HepG2 (cell line): Measurements from ENCODE around the gene FAM110D. TPM values are rescaled to one million over a fixed set of nuclear protein-coding genes. Genes with fewer than 3 reads are reported as not detected.

Experiments used
- ATAC-seq: fragments of 200-7000 bp; cut with Tn5 transposase; 3 replicates; pipeline ENCODE4 v1.9.1; 2020; ENCODE audit warnings: mild to moderate bottlenecking, moderate library complexity
- BruUV-seq: library from RNA; stranded (reverse); fragments of 400-500 nt; replicated peaks from 2 replicates; lab custom pipeline; 2021; lab: Mats Ljungman, UMichigan
- CTCF ChIA-PET: fragments of 300-600 bp; formaldehyde crosslinking; extraction: SDS; loops from one replicate; lab custom pipeline; 2021; ENCODE audit warnings: low total read pairs, inconsistent platforms, low intra/inter-chr PET ratio; lab: Yijun Ruan, JAX
- POLR2A ChIA-PET: fragments of 350-600 bp; sonication (Branson Sonifier 250); formaldehyde crosslinking; loops from one replicate; lab custom pipeline; 2020; ENCODE audit warnings: antibody characterized with exemption, inconsistent platforms; lab: Yijun Ruan, JAX
- DNase-seq: peaks from one replicate; pipeline ENCODE4 v3.0.0-alpha.2; 2015; ENCODE audit warnings: low spot score
- FAIRE-seq: peaks from 3 replicates; lab custom pipeline; 2011; peaks lifted over from hg19 to GRCh38; lab: Jason Lieb, UNC
- H2AFZ ChIP-seq: one replicate; pipeline ENCODE4 v1.6.1; 2011; ENCODE audit warnings: low read length, inconsistent platforms
- H3K27ac ChIP-seq: fragments of 300-600 bp; 3 replicates; pipeline ENCODE4 v1.8.0; 2011; ENCODE audit warnings: mixed run types, mild to moderate bottlenecking, mixed read lengths, low read length, inconsistent platforms; ENCODE audit not compliant: insufficient read depth; ENCODE audit errors: extremely low read length
- H3K27me3 ChIP-seq, 2 experiments: fragments of 200-600 bp in 1 of 2; 2 replicates in 1 of 2; 3 replicates in 1 of 2; pipeline versions ENCODE4 v1.6.0 to v1.8.0; 2011; ENCODE audit warnings: low read length in 2 of 2, mild to moderate bottlenecking in 2 of 2, moderate library complexity in 2 of 2, inconsistent platforms in 1 of 2; ENCODE audit not compliant: insufficient read depth in 2 of 2, control insufficient read depth in 1 of 2
- H3K36me3 ChIP-seq, 2 experiments: fragments of 200-600 bp in 1 of 2; replicated peaks in 1 of 2; 2 replicates in 1 of 2; 3 replicates in 1 of 2; pipeline versions ENCODE4 v1.5.1 to v1.8.0; 2011; ENCODE audit warnings: low read length in 2 of 2, inconsistent platforms in 1 of 2; ENCODE audit not compliant: insufficient read depth in 2 of 2, control insufficient read depth in 1 of 2
- H3K4me1 ChIP-seq: 2 replicates; pipeline ENCODE4 v1.5.1; 2012; ENCODE audit warnings: low read length, inconsistent platforms; ENCODE audit not compliant: insufficient read depth
- H3K4me2 ChIP-seq: 2 replicates; pipeline ENCODE4 v1.6.0; 2011; ENCODE audit warnings: low read depth, low read length, inconsistent platforms
- H3K4me3 ChIP-seq, 3 experiments: fragments of 200-600 bp in 1 of 3; sonication (generic), shearing (Covaris generic) in 1 of 3; replicated peaks in 1 of 3; 2 replicates each; pipeline ENCODE4 v1.5.1; 2011 to 2016; ENCODE audit warnings: low read length in 3 of 3, inconsistent platforms in 2 of 3, low read depth in 2 of 3, mild to moderate bottlenecking in 2 of 3, control low read depth in 1 of 3, mixed read lengths in 1 of 3; ENCODE audit not compliant: insufficient read depth in 1 of 3
- H3K79me2 ChIP-seq: one replicate; pipeline ENCODE4 v1.6.1; 2011; ENCODE audit warnings: low read length, inconsistent platforms; ENCODE audit not compliant: insufficient read depth
- H3K9ac ChIP-seq: 2 replicates; pipeline ENCODE4 v1.6.0; 2011; ENCODE audit warnings: mild to moderate bottlenecking, low read depth, low read length, inconsistent platforms; ENCODE audit not compliant: insufficient read depth
- H3K9me3 ChIP-seq: 2 replicates; pipeline ENCODE4 v1.5.1; 2012; ENCODE audit warnings: mild to moderate bottlenecking, low read length
- H4K20me1 ChIP-seq: 2 replicates; pipeline ENCODE4 v1.6.0; 2011; ENCODE audit warnings: inconsistent platforms, mild to moderate bottlenecking, low read length, moderate library complexity; ENCODE audit not compliant: insufficient read depth
- AKNA ChIP-seq: sonication (generic); formaldehyde crosslinking; IDR thresholded peaks from 2 replicates; pipeline ENCODE4 v1.4.0; 2020; ENCODE audit warnings: missing genetic modification reagents, borderline replicate concordance
- GLI4 ChIP-seq: sonication (generic); formaldehyde crosslinking; IDR thresholded peaks from 2 replicates; pipeline ENCODE4 v1.5.1; 2020; ENCODE audit warnings: missing genetic modification reagents, mild to moderate bottlenecking, moderate library complexity, borderline replicate concordance
- PCBP1 ChIP-seq: fragments of 200-400 bp; formaldehyde crosslinking; IDR thresholded peaks from 2 replicates; pipeline ENCODE4 v1.6.1; 2017; ENCODE audit warnings: mild to moderate bottlenecking, low read depth, low read length, borderline replicate concordance
- PHF8 ChIP-seq: sonication (generic); formaldehyde crosslinking; IDR thresholded peaks from 2 replicates; pipeline ENCODE4 v1.5.0; 2020; ENCODE audit warnings: missing genetic modification reagents
- SIN3A ChIP-seq: IDR thresholded peaks from 2 replicates; pipeline ENCODE4 v1.6.1; 2011; ENCODE audit warnings: low read depth, mild to moderate bottlenecking, control low read depth, low read length, borderline replicate concordance
- ZNF142 ChIP-seq: sonication (generic); formaldehyde crosslinking; IDR thresholded peaks from 2 replicates; pipeline ENCODE4 v1.4.0; 2020; ENCODE audit warnings: missing genetic modification reagents
- ZNF629 ChIP-seq: sonication (generic); formaldehyde crosslinking; conservative IDR thresholded peaks from 2 replicates; pipeline ENCODE4 v1.5.0; 2020; ENCODE audit warnings: missing genetic modification reagents
- ZSCAN31 ChIP-seq: sonication (generic); formaldehyde crosslinking; IDR thresholded peaks from 2 replicates; pipeline ENCODE4 v1.5.0; 2020; ENCODE audit warnings: low read depth, mild to moderate bottlenecking, missing genetic modification reagents
- WGBS: methylation state at CpG from one replicate; pipeline ENCODE4 v1.1.6; 2017; ENCODE audit warnings: low lambda C conversion rate; 5-methylcytosine and 5-hydroxymethylcytosine counted together
- in situ Hi-C: cut with HindIII; loops from 2 replicates; pipeline ENCODE4 v1.10.0; 2017; ENCODE audit warnings: low pct_unique_long_range_greater_than_20kb; ENCODE audit not compliant: extremely low pct_ligation_motif_present
- intact Hi-C: fragments of 100-400 bp; cut with micrococcal nuclease; formaldehyde crosslinking; loops from one replicate; pipeline ENCODE4 v1.10.0; 2022; ENCODE audit not compliant: unreplicated experiment
- polyA plus RNA-seq, 8 experiments: library from polyadenylated mRNA; depleted of rRNA in 3 of 8; stranded (reverse) in 7 of 8; unstranded in 1 of 8; fragments of >200 nt; fragmentation: Illumina TruSeq in 4 of 8; extraction: Trizol in 4 of 8; gene quantifications; 2 replicates each; pipeline versions ENCODE4 v1.2.1 to v1.2.3, GENCODE V29; 2011 to 2016; ENCODE audit warnings: low read depth in 4 of 8, missing spikeins in 1 of 8, mixed read lengths in 1 of 8; ENCODE audit not compliant: insufficient read depth in 1 of 8
- total RNA-seq, 5 experiments: library from RNA; depleted of rRNA; stranded (reverse); fragments of >200 nt; fragmentation: Illumina TruSeq; extraction: Trizol; gene quantifications; 2 replicates each; pipeline ENCODE4 v1.2.3, GENCODE V29; 2016; ENCODE audit warnings: low read depth in 1 of 5

The FAM110D gene
- total and polyA plus RNA-seq, 2 of the 13 experiments (the other 11 are each of a cell fraction or from before 2014, with no cell fraction given), result not detected

GRCh38 chr1:26121854-26122773, 36.8 kb upstream of the FAM110D start:
- FAIRE-seq, result no peak
- ChIA-PET POLR2A (no interaction called here), CTCF (no interaction called here)
- Histone ChIP-seq H3K27me3 (no peaks in the 10 kb centered on the region; a peak in 1 of 5 replicates), H2AFZ (no peak overlapping the region), H3K9ac (no peak overlapping the region), H3K27ac (no peak overlapping the region), H3K4me2 (no peak overlapping the region), H3K4me3 (no peak overlapping the region), H3K4me1 (peaks cover under 1% of the 10 kb centered on the region; the same call in 1 of the 2 replicates), H4K20me1 (no peaks in the 10 kb centered on the region), H3K9me3 (no peaks in the 10 kb centered on the region), H3K79me2 (no peaks in the 10 kb centered on the region), H3K36me3 (peaks cover 2 to 5% of the 10 kb centered on the region in 2 experiments)
- intact Hi-C loops (no loop called here), in situ Hi-C loops (no loop called here)
- DNase-seq, result no peak
- ATAC-seq, result no peak
- WGBS, result 93% methylated on average over 8 of the region's 8 CpGs
- BruUV-seq, result TSS peak; percentile 25
- no peak for TF ChIP-seq ZNF629 (CRISPR knock-in tag)
- TF ChIP-seq AKNA (CRISPR knock-in tag), result no peak
- TF ChIP-seq ZNF142 (CRISPR knock-in tag), result no peak
- TF ChIP-seq ZSCAN31 (CRISPR knock-in tag), result no peak
- no peak for TF ChIP-seq PCBP1
- TF ChIP-seq SIN3A, result no peak
- TF ChIP-seq PHF8 (CRISPR knock-in tag), result no peak
- TF ChIP-seq GLI4 (CRISPR knock-in tag), result no peak
